ENCODE measurements around the gene RNF38. TPM values are rescaled to one million over a fixed set of nuclear protein-coding genes. Genes with fewer than 3 reads are reported as not detected.
A peak's percentile ranks its signal among the peaks of the same experiment; 100 is the strongest.
"Not testable (repeated sequence)": the region's sequence is repeated elsewhere in the genome, so short reads cannot be mapped to it uniquely, and the experiment has no call there.

RNF38 gene
- total RNA-seq, 1 donor = 12.7 TPM

DNA sequence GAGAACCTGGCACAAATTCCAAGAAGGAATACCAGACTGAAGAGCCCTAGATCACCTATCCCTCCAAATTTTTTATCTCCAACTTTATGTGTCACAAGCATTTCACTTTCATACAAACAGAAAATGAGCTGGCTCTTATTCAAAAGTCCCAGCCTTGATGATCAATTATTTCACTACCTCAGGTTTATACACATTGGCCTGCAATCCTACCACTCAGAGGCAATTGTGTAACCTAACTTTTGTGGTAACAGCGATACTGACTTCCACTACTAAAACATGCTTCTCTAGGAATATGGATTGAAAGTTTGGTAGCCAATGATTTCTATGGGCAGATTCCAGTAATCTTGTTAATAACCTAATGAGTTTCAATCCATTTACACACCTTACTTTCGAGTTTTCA is 10.5 kb downstream of the RNF38 start:
- H3K4me3 ChIP-seq (ENCODE audit: insufficient read depth, low read length) = no peak overlapping the region
- H4K20me1 ChIP-seq (ENCODE audit: insufficient read depth, low read length) = peaks cover 21% of the 10 kb centered on the region
- TF ChIP-seq, protein P1, sequence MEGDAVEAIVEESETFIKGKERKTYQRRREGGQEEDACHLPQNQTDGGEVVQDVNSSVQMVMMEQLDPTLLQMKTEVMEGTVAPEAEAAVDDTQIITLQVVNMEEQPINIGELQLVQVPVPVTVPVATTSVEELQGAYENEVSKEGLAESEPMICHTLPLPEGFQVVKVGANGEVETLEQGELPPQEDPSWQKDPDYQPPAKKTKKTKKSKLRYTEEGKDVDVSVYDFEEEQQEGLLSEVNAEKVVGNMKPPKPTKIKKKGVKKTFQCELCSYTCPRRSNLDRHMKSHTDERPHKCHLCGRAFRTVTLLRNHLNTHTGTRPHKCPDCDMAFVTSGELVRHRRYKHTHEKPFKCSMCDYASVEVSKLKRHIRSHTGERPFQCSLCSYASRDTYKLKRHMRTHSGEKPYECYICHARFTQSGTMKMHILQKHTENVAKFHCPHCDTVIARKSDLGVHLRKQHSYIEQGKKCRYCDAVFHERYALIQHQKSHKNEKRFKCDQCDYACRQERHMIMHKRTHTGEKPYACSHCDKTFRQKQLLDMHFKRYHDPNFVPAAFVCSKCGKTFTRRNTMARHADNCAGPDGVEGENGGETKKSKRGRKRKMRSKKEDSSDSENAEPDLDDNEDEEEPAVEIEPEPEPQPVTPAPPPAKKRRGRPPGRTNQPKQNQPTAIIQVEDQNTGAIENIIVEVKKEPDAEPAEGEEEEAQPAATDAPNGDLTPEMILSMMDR (IDR thresholded peaks at IDR 0.05; ENCODE audit: extremely low read depth, low read depth, low read length) = no peak
- DNase-seq (ENCODE audit: insufficient read length, low spot score, missing footprints) = no peak
- H3K79me2 ChIP-seq (ENCODE audit: insufficient read depth, low read length) = peaks cover 93% of the 10 kb centered on the region
- H3K27me3 ChIP-seq (ENCODE audit: insufficient read depth, low read length) = no peaks in the 10 kb centered on the region
- peaks cover 3% of the 10 kb centered on the region for H3K4me1 ChIP-seq (ENCODE audit: insufficient read depth, low read length)
- no peak overlapping the region for H2AFZ ChIP-seq (ENCODE audit: low read length)
- H3K27ac ChIP-seq (ENCODE audit: low read depth, low read length) = no peak overlapping the region
- H3K36me3 ChIP-seq (ENCODE audit: insufficient read depth, low read length) = no peaks in the 10 kb centered on the region
- no peak overlapping the region for H3K4me2 ChIP-seq (ENCODE audit: insufficient read depth, low read length)
- H3K9me3 ChIP-seq (ENCODE audit: low read depth, low read length) = no peaks in the 10 kb centered on the region

- not testable (repeated sequence) for H3K27ac ChIP-seq (ENCODE audit: low read depth, low read length); H3K36me3 ChIP-seq (ENCODE audit: insufficient read depth, low read length); H3K9me3 ChIP-seq (ENCODE audit: low read depth, low read length); H3K4me2 ChIP-seq (ENCODE audit: insufficient read depth, low read length); H2AFZ ChIP-seq (ENCODE audit: low read length); DNase-seq (ENCODE audit: insufficient read length, low spot score, missing footprints); H3K4me3 ChIP-seq (ENCODE audit: insufficient read depth, low read length); H3K27me3 ChIP-seq (ENCODE audit: insufficient read depth, low read length); H4K20me1 ChIP-seq (ENCODE audit: insufficient read depth, low read length)
- Histone ChIP-seq H3K79me2 (ENCODE audit: insufficient read depth, low read length) (peaks cover 93% of the 10 kb centered on the region), H3K4me1 (ENCODE audit: insufficient read depth, low read length) (peaks cover 20% of the 10 kb centered on the region)
Measured at GRCh38 chr9:36386396-36386965, 13.6 kb downstream of the RNF38 start.

- H4K20me1 ChIP-seq (ENCODE audit: insufficient read depth, low read length) = peaks cover 7% of the 10 kb centered on the region
- no peak overlapping the region for H2AFZ ChIP-seq (ENCODE audit: low read length)
- DNase-seq (ENCODE audit: insufficient read length, low spot score, missing footprints) = peak; percentile 23
- peak overlapping the region; percentile 54 for H3K4me2 ChIP-seq (ENCODE audit: insufficient read depth, low read length)
- no peaks in the 10 kb centered on the region for H3K36me3 ChIP-seq (ENCODE audit: insufficient read depth, low read length)
- no peaks in the 10 kb centered on the region for H3K9me3 ChIP-seq (ENCODE audit: low read depth, low read length)
- H3K4me1 ChIP-seq (ENCODE audit: insufficient read depth, low read length) = peaks cover 24% of the 10 kb centered on the region
- H3K4me3 ChIP-seq (ENCODE audit: insufficient read depth, low read length) = no peak overlapping the region
- peaks cover 87% of the 10 kb centered on the region for H3K79me2 ChIP-seq (ENCODE audit: insufficient read depth, low read length)
- no peaks in the 10 kb centered on the region for H3K27me3 ChIP-seq (ENCODE audit: insufficient read depth, low read length)
- TF ChIP-seq, protein P1 (IDR thresholded peaks at IDR 0.05; ENCODE audit: extremely low read depth, low read depth, low read length) = no peak
- peak overlapping the region; percentile 11 for H3K27ac ChIP-seq (ENCODE audit: low read depth, low read length)
Measured at GRCh38 chr9:36382484-36382883, 17.6 kb downstream of the RNF38 start.

- peaks cover 3% of the 10 kb centered on the region for H3K79me2 ChIP-seq (ENCODE audit: insufficient read depth, low read length)
Measured at GRCh38 chr9:36364577-36364976, 35.5 kb downstream of the RNF38 start.

More at GRCh38 chr9:36364577-36364976, 35.5 kb downstream of the RNF38 start:
- no peaks in the 10 kb centered on the region for H3K27me3 ChIP-seq (ENCODE audit: insufficient read depth, low read length)
- no peak overlapping the region for H3K27ac ChIP-seq (ENCODE audit: low read depth, low read length)
- TF ChIP-seq, protein P1 (IDR thresholded peaks at IDR 0.05; ENCODE audit: extremely low read depth, low read depth, low read length) = no peak
- H3K4me1 ChIP-seq (ENCODE audit: insufficient read depth, low read length) = no peaks in the 10 kb centered on the region
- H3K4me3 ChIP-seq (ENCODE audit: insufficient read depth, low read length) = no peak overlapping the region
- no peaks in the 10 kb centered on the region for H3K9me3 ChIP-seq (ENCODE audit: low read depth, low read length)
- H4K20me1 ChIP-seq (ENCODE audit: insufficient read depth, low read length) = no peaks in the 10 kb centered on the region
- no peak overlapping the region for H3K4me2 ChIP-seq (ENCODE audit: insufficient read depth, low read length)
- DNase-seq (ENCODE audit: insufficient read length, low spot score, missing footprints) = no peak
- peaks cover 26% of the 10 kb centered on the region for H3K36me3 ChIP-seq (ENCODE audit: insufficient read depth, low read length)
- no peak overlapping the region for H2AFZ ChIP-seq (ENCODE audit: low read length)

Measured in osteoblast (primary cell).